HG03442 (cell line): ENCODE results near the gene ENO2.
"Not testable (repeated sequence)": the region's sequence is repeated elsewhere in the genome, so short reads cannot be mapped to it uniquely, and the experiment has no call there.

Source experiments
- ATAC-seq: cut with Tn5 transposase; IDR thresholded peaks from one replicate; pipeline ENCODE4 v1.9.1; 2021; ENCODE audit warnings: mild to moderate bottlenecking, moderate library complexity; ENCODE audit not compliant: unreplicated experiment

The ENO2 gene

DNA sequence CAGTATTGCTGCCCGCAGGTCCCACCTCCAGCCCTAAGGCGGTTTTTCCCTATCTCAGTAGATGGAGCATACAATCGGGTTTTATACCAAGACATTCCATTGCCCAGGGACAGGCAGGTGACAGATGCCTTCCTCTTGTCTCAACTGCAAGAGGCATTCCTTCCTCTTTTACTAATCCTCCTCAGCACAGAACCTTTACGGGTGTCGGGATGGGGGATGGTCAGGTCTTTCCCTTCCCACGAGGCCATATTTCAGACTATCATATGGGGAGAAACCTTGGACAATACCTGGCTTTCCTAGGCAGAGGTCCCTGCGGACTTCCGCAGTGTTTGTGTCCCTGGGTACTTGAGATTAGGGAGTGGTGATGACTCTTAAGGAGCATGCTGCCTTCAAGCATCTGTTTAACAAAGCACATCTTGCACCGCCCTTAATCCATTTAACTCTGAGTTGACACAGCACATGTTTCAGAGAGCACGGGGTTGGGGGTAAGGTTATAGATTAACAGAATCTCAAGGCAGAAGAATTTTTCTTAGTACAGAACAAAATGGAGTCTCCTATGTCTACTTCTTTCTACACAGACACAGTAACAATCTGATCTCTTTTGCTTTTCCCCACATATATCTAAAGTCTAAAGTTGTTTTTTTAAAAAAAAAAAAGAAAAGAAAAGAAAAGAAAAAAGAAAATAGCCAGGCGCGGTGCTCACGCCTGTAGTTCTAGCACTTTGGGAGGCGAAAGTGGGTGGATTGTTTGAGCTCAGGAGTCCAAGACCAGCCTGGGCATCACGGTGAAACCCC lies 28.0 kb upstream of the ENO2 start:
- ATAC-seq = not testable (repeated sequence)

DNA sequence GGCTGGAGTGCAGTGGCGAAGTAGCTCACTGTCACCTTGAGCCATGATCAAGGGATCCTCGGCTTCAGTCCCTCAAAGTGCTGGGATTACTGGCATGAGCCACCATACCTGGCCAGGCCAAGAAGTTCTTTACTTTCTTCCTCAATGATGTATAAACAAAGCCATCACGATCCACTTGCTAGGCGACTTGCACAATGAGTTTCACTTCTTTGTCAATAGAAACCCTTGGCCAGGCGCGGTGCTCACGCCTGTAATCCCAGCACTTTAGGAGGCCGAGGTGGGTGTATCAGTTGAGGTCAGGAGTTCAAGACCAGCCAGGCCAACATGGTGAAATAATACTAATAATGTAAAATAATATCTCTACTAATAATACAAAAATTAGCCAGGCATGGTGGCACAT lies 26.9 kb upstream of the ENO2 start:
- ATAC-seq = no peak

DNA sequence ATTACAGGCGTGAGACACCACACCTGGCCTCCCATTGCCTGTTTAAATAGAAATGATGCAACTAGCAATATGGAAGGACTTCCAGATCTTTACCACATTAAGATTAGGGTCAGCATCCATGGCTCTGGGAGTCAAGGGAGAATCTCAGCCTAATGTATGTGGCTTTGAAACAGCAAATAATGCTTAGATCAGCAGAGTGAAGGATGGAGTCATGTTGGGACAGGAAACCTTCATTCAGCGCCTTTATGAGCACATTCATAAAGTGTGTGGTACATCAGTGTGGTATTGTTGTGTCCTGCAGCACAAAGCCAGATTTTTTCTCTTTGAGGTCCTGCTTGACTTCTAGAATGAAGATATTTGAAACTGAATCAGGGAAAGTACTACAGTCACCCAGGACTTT lies 26.0 kb upstream of the ENO2 start:
- no peak for ATAC-seq

DNA sequence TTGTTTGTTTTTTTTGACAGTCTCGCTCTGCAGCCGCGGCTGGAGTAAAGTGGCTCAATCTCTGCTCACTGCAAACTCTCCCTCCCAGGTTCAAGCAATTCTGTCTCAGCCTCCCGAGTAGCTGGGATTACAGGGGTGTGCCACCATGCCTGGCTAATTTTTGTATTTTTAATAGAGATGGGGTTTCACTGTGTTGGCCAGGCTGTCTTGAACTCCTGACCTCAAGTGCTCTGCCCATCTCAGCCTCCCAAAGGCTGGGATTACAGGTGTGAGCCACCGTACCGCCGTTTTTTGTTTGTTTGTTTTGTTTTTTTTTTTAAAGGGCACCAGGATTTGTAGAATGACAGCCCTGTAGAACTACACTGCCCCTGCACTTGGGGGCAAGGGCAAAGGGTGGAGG lies 25.6 kb upstream of the ENO2 start:
- not testable (repeated sequence) for ATAC-seq

DNA sequence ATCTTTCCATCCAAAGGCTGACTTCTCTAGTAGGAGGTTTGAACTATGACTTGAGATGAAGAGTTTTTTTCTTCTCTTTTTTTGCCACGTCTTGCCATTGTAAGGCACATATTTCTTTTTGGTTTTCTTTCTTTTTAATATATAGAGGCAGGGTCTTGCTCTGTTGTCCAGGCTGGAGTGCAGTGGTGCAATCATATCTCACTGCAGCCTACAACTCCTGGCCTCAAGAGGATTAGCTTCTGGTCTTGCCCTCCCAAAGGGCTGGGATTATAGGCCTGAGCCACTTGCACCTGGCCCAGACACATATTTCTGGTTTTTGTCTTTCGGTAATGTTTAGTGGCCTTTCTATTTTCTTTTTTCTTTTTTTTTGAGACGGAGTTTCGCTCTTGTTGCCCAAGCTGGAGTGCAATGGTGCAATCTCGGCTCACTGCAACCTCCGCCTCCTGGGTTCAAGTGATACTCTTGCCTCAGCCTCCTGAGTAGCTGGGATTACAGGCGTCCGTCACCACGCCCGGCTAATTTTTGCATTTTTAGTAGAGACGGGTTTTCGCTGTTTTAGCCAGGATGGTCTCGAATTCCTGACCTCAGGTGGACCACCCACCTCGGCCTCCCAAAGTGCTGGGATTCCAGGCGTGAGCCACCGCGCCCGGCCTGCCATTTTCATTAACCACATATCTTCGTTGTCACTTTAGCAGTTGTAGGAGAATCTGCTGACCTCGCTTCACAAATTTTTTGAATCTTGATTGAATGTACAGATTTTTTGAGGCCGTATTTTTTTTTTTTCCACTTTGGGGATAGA lies 24.4 kb upstream of the ENO2 start:
- ATAC-seq = not testable (repeated sequence)

DNA sequence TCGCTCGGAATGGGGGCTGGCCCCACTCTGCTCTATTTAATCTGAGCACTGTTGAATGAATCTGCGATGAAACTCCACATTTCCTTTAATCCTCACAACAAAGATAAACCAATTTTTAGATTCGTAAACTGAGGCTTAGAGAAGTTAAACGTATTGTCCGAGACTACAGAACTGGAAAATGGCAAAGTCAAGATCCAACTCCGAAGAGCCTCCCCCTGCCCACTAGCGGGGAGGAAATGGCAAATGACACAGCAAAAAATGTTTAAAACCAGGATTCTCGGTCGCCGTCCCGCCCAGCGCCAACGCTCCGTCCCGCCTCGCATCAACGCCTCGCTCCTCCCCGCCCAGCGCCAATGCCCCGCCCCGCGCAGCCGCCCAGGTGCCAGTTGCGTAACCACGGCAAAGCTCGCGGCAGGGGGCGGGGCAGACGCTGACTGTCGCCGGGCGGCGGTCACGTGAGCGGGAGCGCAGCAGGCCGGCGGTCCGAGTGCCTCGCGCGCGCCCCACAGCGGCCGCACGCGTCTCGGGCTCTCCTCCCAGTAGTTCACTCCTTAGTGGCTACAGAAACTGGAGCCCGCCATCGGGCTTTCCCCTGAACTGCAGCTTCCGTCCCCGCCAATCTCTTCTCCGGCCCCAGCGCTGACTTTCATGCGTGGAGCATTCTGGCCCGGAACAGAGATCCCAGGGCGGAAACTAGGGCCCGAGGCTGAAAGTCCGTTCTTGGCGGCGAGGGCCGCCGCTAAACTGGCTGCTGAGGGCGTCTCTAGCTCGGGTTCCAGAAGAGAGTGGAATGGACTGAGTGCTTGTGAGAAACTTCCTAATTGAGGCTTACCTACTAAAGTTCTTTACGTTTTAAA lies 23.4 kb upstream of the ENO2 start:
- ATAC-seq = peak; percentile 92

DNA sequence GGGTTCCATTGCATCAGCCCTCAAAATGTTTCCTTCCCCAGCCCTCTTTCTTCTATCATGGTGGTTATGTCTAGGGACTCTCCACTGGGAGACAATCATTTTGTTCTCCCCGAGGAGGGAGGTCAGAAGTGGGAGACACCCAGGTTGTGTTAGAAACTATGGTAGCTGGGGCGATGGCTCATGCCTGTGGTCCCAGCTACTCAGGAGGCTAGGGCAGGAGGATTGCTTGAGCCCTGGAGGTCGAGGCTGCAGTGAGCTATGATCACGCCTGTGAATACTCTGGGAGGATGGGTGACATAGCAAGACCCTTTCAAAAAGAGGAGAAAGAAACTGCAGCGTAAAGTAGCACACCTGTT lies 22.8 kb upstream of the ENO2 start:
- ATAC-seq = no peak

DNA sequence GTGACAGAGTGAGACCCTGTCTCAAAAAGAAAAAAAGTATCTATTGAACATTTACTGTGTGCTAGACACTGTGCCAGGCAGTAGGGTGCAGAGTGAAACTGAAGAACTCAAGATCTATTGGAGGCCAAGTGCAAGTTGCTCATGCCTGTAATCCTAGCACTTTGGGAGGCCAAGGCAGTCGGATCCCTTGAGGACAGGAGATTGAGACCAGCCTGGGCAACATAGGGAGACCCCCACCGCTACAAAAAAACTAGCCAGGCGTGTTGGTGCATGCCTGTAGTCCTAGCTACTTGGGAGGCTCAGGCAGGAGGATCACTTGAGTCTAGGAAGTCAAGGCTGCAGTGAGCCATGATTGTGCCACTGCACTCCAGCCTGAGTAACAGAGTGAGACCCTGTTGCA lies 21.7 kb upstream of the ENO2 start:
- not testable (repeated sequence) for ATAC-seq

DNA sequence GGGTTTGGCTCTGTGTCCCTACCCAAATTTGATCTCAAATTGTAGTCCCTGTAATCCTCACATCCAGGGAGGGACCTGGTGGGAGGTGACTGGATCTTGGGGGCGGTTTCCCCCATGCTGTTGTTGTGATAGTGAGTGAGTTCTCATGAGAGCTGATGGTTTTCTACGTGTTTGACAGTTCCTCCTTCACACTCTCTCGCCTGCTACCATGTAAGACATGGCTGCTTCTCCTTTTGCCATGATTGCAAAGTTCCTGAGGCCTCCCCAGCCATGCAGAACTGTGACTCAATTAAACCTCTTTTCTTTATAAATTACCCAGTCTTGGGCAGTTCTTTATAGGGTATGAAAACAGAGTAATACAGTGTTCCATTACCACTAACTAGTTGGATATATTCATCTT lies 20.1 kb upstream of the ENO2 start:
- ATAC-seq = no peak

DNA sequence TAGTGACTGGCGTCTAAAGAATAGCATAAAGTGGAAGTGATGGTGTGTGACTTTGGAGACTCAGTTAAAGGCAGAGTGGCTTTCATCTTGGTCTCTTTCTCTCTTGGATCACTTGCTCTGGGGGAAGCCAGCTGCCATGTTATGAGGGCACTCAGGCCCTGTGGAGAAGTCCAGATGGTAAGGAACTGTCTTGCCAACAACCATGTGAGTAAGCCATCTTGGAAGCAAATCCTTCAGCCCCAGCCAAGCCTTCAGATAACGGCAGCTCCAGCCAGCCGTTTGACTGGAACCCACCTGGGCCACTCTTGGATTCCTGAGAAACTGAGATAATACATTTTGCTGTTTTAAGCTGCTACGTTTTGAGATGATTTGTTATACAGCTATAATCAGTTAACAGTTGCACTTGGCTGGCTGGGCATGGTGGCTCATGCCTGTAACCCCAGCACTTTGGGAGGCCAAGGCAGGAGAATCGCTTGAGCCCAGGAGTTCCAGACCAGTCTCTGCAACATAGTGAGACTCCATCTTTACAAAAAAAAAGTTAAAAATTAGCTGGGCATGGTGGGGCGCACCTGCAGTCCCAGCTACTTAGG lies 17.4 kb upstream of the ENO2 start:
- no peak for ATAC-seq

DNA sequence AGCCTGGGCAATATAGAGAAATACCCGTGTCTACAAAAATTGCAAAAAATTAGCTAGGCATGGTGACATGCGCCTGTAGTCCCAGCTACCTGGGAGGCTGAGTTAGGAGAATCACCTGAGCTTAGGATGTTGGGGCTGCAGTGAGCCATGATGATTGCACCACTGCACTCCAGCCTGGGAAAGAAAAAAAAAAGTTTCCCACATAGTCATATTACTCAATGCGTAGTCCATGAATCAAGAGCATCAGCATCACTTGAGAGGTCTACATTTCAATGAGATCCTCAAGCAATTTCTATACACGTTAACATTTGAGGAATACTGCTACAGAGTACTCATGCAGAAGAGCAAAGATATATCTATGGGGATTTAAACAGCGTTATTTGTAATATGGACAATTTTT lies 15.0 kb upstream of the ENO2 start:
- no peak for ATAC-seq

DNA sequence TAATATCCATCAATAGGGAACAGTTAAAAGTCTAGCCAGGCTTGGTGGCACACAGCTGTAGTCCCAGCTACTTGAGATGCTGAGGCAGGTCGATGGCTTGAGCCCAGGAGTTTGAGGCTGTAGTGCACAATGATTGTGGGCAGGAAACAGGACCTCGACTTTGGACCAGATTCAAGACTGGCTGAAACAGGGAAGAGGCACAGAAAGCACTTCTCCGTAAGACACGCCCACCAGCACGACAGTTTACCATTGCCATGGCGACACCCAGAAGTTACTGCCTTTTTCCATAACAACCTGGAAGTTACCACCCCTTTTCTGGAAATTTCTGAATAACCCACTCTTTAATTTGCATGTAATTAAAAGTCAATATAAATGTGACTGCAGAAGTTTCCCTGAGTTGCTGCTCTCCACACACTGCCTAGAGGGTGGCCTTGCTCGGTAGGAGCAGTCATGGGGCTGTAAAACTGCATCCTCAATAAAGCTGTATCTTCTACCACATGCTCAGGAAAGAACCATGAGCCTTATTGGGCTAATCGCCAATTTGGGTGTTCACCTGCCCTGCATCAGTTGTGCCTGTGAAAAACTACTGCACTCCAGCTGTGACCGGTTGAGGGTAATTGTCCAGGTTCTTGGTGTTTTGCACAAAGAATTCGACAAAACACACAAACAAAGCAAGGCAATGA lies 14.4 kb upstream of the ENO2 start:
- ATAC-seq = no peak

DNA sequence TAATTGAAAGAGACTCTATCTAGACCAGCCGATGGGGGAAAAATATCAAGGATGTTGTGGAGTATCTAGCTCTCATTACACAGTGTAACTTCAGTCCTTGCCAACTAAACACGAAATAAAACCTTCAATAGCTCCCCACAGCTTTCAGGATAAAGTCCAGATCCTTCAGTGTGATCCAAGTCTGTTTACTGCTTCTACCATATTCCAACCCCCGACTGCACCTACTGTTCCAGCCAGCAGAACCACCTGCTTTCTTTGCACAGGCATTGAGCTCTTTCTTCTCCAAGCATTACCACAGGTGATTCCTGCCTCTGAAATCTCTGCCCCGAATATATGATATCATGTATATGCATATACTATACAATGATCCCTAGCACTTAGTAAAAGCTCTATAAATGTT lies 11.9 kb upstream of the ENO2 start:
- no peak for ATAC-seq

DNA sequence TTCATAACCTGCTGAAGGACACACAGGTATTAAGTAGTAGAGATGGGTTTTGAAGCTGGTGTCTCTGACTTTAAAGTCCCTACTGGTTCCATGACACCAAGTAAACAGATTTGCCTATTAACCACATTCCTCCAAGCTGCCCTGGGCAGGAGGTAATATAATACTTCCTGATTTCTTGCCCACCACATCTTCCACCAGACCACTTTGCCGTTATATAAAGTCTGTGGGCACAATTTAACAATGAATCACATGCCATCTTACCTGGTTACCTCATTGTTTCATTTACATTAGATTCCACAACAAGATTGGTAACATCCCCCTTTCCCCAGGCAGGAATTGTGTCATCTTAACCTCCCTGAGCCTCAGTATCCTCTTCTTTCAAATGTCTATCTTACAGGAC lies 10.7 kb upstream of the ENO2 start:
- no peak for ATAC-seq

DNA sequence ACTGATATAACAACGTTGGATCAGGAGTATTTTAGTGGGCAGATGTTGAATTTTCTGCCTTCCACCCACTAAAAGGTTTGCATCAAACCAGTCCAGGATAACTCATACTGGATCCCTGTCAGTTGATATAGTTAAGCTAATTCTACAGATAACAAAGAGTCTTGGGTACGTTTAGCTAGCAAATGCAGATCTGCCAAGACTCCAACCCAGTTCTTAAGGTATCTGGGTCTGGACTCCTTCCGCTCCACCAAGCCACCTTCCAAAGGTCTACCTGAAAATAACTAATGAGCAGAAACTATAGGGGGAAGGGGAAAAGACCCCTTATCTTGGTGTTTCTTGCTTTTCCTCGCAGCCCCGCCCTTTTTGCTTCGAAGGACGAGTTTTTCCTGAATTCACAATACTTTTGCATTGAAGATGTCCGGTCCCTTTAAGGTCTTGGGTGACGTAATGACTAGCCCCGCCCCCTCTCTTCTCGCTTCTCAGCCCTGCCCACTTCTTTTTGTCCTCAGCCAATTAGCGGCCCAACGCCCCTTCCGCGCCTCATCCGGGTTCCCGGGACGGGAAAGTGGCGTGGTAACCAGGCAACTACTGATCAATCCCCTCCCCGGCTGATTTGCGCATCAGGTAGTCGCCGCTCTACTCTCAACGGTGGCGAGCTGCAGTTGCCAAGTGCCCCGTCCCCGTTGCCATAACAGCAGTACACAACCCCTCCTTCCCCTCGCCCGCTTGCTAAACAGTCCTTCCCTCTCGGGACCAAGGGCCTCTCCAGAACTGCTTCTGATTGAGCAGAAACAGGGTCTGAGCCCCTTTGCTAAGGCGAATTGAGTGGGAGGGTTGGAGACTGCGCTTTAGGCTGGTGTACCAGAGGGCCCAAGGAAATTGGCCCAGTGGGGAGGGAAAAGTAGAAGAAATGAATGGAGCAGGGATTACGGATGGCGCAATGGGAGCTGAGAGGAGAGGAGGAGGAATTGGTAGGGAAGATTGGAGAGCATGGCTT lies 9.8 kb upstream of the ENO2 start, which contains the start of gene LRRC23:
Gene LRRC23, plus strand, starts transcription at position 543 of the 997 bp plus-strand sequence. CDS start 812 bp downstream, outside the sequence.
- peak; percentile 94 for ATAC-seq

DNA sequence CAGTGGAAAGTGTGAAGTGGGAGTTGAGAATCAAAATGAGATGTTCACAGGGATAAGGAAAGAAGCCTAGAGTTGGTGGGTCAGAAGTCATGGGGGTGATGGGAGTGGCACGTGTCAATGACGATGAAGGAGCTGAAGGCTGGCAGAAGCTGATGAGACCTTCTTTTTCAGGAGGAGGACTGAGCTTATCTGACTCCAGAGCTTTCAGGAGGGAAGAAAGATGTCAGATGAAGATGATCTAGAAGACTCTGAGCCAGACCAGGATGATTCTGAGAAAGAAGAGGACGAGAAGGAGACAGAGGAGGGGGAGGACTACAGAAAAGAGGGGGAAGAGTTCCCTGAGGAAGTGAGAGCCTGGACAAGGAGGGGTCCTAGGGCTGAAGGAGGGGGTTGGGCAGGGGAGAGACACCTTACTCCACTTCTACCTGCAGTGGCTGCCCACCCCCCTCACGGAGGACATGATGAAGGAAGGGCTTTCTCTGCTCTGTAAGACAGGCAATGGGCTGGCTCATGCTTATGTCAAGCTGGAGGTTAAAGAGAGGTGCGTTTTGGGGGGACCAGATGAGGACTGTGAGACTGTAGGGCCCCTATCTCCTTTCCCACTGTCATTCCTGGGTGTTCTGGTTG lies 8.9 kb upstream of the ENO2 start:
- ATAC-seq = no peak

DNA sequence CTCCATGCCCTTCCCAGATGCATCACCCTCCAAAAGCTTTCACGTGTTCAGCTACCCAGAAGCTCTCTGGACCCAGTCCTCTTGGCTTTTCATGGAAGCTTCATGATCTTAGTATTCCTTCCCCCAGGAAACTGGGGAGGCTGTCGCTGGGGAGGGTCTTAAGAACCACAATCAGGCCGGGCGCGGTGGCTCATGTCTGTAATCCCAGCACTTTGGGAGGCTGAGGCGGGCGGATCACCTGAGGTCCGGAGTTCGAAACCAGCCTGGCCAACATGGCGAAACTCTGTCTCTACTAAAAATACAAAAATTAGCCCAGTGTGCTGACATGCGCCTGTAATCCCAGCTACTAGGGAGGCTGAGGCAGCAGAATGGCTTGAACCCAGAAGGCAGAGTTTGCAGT lies 6.2 kb upstream of the ENO2 start:
- not testable (repeated sequence) for ATAC-seq

DNA sequence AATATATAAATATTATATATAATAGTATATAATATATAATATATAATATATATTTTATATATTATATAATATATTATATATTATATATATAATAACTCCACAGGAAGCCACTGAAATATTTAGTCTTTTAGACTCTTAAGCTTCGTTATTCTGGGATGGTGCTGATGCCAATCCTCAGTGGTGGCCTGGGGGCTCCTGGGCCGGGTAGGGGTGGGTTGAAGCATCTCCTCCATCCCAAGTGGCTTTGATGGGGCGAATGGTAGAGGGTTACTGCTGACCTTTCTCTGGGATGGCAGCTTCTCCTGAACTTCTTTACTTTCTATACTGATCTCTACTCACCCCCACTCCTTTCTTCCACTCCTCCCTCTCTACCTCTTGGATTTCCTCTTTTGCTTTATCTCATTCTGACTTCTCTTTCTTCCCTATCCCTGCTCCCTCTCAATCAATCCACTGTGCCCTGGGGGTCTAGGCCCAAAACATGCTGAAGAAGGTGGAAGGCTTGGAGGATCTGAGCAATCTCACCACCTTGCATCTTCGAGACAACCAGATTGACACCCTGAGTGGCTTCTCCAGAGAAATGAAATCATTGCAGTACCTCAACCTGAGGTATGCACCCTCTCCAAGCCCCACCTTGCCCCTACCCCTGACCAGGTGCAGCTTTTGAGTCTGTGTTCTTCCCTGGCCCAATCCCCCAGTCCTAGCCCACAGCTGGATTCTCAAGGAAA lies 4.8 kb upstream of the ENO2 start:
- ATAC-seq = no peak
